GM12878 (cell line): ENCODE measurements around the gene TNFSF4.

ENCODE experiments used
- GABPA ChIP-seq: IDR thresholded peaks from 2 replicates; pipeline ENCODE4 v1.6.1; 2014; ENCODE audit warnings: antibody characterized with exemption, low read depth, mild to moderate bottlenecking, inconsistent platforms
- HDGF ChIP-seq: fragments of 450-650 bp; IDR thresholded peaks from 2 replicates; pipeline ENCODE4 v1.6.1; 2016; ENCODE audit warnings: antibody characterized with exemption
- PAX8 ChIP-seq: fragments of 450-650 bp; IDR thresholded peaks from 2 replicates; pipeline ENCODE4 v1.6.1; 2017; ENCODE audit warnings: mild to moderate bottlenecking, moderate library complexity
- SMC3 ChIP-seq: IDR thresholded peaks from 2 replicates; pipeline ENCODE4 v1.6.1; 2011; ENCODE audit warnings: low read length, improper control_type of control experiment, borderline replicate concordance
- TF ChIP-seq, protein P1 (sequence below), 3 experiments: IDR thresholded peaks in 2 of 3; conservative IDR thresholded peaks in 1 of 3; 2 replicates each; pipeline ENCODE4 v1.5.1; 2011; ENCODE audit warnings: low read depth in 3 of 3, low read length in 3 of 3, mild to moderate bottlenecking in 3 of 3, control low read depth in 2 of 3, moderate library complexity in 2 of 3, inconsistent platforms in 1 of 3, mixed read lengths in 1 of 3; ENCODE audit not compliant: control insufficient read depth in 2 of 3, insufficient read depth in 1 of 3; ENCODE audit errors: extremely low read depth in 1 of 3

DNA sequence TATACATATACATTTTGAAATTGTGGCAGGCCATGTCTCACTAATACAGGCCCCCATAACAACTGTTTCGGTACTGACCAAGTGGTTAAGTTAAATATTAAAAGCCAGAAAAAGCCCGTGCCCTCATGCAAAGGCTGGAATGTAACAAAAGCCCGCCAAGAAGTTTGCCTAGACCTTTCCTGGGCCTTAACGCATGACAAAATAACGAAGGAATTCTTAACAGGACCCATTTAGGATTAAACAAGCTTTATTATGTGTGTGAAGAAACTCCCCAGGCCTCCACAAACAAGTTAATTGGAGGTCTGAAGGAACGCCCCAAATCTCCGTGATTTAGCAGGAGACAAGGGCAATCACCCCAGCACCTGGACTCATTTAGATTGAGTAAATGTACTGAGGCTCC, 42.4 kb downstream of the TNFSF4 start:
- TF ChIP-seq, protein P1, sequence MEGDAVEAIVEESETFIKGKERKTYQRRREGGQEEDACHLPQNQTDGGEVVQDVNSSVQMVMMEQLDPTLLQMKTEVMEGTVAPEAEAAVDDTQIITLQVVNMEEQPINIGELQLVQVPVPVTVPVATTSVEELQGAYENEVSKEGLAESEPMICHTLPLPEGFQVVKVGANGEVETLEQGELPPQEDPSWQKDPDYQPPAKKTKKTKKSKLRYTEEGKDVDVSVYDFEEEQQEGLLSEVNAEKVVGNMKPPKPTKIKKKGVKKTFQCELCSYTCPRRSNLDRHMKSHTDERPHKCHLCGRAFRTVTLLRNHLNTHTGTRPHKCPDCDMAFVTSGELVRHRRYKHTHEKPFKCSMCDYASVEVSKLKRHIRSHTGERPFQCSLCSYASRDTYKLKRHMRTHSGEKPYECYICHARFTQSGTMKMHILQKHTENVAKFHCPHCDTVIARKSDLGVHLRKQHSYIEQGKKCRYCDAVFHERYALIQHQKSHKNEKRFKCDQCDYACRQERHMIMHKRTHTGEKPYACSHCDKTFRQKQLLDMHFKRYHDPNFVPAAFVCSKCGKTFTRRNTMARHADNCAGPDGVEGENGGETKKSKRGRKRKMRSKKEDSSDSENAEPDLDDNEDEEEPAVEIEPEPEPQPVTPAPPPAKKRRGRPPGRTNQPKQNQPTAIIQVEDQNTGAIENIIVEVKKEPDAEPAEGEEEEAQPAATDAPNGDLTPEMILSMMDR (IDR thresholded peaks at IDR 0.05 in 2 of 3, conservative IDR thresholded peaks at IDR 0.05 in 1 of 3; ENCODE audit: control insufficient read depth in 2 of 3, extremely low read depth in 1 of 3, insufficient read depth in 1 of 3, low read depth in 3 of 3, low read length in 3 of 3): no peak
- TF ChIP-seq SMC3 (no peak), GABPA (no peak), PAX8 (no peak), HDGF (no peak)
